GM19324 (cell line): Measurements from ENCODE around the gene FPGS.
"Not testable (repeated sequence)": the region's sequence is repeated elsewhere in the genome, so short reads cannot be mapped to it uniquely, and the experiment has no call there.

ENCODE experiments used
- ATAC-seq: cut with Tn5 transposase; IDR thresholded peaks from one replicate; pipeline ENCODE4 v1.9.1; 2021; ENCODE audit warnings: mild to moderate bottlenecking, moderate library complexity; ENCODE audit not compliant: unreplicated experiment, low FRiP score

Gene FPGS

GRCh38 chr9:127770583-127770904 lies 32.1 kb upstream of the FPGS start:
- ATAC-seq: no peak

- peak; percentile 90 for ATAC-seq
Measured at GRCh38 chr9:127770905-127771569, 31.6 kb upstream of the FPGS start.

DNA sequence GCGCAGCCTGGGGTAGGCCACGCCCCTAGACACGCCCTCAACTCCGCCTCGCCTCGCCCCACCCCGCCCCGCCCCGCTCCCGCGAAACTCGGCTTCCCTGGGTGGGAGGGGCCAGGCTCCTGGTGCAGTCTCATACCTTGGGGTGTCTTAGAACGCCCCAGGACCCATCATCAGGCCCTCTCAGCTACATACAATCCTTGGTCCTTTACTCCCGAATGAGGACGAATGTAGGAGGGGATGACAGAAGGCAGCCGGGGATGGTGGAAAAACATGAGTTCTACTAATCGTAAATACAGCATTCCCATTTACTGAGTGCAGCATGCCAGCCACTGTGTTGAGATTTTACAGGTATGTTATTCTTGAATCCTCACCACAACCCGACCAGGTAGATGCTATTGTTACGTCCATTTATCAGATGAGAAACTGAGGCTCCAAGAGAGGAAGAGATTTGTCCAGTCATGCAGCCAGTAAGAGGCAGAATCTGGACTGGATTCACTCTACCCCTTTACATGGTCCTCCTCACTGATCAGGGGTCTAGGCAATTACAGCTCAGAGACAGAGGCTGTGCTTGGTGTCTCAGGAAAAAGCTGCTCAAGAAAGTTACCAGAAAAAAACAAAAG lies 31.0 kb upstream of the FPGS start:
- no peak for ATAC-seq

GRCh38 chr9:127772603-127773002 lies 30.1 kb upstream of the FPGS start:
- ATAC-seq: no peak

- no peak for ATAC-seq
Measured at GRCh38 chr9:127773272-127773671, 29.4 kb upstream of the FPGS start.

- no peak for ATAC-seq
Measured at GRCh38 chr9:127773981-127774380, 28.7 kb upstream of the FPGS start.

DNA sequence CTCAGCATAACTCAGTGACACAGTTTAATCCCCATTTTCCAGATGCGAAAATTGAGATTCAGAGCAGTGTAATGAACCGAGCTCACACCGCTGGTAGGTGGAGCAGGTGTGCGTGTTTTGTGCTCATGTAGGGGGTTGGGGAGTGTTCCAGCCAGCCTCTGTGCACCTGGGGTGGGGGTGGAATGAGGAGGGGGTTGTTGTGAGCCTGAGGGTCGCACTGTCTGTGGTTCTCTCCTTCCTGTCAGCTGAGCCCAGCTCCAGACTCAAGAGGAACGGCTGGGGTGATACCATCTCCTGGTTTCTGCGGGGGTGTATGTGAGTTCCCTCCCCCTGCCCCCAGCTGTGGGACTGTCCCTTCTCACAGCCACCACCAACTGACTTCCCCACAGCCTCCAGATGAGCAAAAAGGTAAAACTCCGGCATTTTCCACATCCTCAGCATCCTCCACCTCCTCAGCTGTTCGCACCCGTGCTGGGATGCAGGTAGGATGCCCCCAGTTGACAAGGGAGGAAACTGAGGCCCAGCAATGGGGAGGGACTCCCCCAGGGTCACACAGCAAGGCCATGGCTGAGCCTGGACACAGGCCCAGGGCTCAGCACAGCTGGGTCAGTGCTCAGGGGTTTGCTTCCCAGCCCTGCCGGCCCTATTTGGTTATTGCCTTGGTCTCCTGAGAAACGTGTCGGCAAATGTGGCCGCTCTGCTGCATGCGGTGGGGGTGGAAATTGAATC lies 26.3 kb upstream of the FPGS start:
- ATAC-seq: no peak

DNA sequence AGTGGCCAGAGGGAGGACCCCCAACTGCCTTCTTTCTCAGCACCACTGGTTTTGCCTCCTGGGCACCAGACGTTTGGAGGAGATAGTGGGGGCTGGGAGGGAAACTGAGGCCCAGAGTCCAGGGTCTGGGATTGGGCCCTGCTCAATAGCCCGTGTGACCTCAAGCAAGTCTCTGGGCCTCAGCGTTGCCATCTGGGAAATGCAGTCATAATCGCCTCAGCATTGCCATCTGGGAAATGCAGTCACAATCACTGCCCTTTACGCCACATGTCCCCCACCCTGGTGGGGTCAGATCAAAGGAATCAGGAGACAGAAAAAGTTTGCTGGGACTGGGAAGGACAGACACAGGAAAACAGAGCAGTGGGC lies 25.8 kb upstream of the FPGS start:
- ATAC-seq: no peak

- no peak for ATAC-seq
Measured at GRCh38 chr9:127777368-127777980, 25.2 kb upstream of the FPGS start.

DNA sequence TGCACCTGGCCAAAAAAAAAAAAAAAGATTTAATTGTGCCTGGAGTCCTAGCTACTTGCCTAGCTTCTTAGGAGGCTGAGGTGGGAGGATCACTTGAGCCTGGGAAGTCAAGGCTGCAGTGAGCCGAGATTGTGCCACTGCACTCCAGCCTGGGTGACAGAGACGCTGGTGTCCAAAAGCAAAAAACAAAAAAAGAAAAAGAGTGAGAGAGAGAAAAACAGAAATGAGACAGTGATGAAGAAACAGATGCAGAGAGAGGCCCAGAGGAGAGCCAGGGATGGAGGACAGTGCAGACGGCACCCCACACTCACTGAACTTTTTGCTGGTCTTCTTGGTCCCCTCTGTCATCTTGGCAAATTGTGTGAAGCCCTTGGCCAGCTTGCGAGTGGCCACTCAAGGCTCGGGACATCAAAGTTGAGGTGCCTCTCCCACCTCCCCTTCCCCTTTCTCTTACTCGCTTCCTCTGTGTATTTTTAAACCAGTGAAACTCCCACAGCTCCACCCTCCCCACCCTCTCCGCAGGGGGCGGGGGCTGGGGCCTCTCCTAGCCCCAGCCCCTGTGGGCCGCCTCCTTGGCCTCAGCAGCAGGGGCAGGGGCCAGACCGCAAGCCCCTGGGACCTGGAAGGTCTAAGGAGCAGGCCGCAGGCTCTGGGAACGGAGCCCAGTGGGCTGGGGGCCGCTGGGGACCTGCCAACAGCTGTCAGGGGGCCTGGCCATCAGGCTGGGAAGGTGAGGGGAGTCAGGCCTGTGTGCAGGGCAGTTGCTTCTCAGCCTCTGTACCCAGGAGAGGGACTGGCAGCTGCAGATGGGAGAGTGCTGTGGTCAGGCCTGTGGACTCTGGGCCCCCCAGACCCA lies 24.2 kb upstream of the FPGS start, which contains the start of gene SH2D3C:
SH2D3C (minus strand) TSS at position 387 of the 856 bp plus-strand sequence; CDS start at position 348, 39 bp downstream.
- ATAC-seq: peak; percentile 44

DNA sequence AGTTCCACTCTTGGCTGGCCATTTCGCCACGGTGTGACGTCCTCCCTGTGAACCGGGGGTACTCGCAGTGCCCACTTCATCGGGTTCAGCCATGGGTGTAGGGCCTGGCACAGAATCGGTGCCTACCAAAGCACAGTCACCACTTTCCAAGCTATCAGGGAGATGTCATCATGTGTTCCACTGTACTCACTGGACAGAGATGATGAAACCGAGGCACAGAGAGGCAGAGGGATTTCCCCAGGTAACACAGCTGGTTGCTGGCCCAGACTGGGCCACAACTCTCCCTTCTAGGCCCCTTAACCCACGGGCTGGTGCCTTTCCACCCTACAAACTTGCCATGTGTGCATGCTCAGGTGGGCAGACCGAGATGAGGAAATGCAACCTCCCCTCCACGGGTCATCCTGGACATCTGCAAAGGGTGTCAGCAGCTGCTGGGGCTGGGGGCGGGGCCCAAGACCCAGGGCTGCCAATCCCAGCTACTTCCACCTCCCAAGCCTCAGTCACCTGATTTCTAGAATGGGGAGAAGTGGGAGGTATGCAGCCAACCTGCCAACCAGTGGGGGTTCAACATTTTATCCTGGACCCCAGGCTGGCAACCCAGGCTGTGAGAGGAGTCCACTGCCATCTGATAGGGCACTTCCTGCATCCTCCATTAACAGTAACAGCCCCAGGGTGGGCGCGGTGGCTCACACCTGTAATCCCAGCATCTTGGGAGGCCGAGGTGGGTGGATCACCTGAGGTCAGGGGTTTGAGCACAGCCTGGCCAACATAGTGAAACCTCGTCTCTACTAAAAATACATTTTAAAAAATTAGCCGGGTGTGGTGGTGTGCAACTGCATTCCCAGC lies 23.3 kb upstream of the FPGS start:
- peak; percentile 41 for ATAC-seq

DNA sequence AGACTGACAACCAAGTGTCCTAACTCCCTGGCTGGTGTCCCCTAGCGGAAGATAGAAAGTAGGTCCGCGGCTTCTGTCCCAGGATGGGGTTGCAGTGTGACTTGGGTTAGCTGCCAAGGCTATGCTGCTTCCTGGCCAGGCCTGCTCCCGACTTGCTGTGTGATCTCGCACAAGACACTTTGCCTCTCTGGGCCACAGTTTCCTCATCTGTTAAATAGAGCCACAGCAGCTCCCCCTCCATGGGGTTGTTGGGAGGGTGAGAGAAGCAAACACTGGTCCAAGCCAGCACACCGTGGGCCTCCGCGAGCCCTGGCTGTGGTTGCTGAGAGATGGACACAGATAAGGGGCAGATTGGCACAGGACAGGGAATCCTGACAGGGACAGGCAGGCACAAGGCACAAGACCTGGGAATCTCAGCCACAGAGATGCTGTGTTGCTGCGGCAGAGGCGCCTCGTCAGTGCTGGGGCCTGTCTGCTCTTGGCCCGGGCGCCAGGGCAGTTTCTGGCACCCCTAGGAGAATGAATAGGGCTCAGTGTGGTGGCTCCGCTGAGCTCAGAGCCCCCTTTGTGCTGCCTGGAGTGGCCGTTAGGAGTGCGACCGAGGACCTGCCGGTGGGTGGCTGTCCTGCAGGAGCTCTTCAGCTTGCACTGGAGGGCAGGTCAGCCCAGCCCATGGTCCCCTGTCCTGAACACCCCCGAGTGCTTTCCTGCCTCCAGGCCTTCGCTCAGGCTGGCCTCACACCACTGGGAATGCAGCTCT lies 22.4 kb upstream of the FPGS start:
- no peak for ATAC-seq

DNA sequence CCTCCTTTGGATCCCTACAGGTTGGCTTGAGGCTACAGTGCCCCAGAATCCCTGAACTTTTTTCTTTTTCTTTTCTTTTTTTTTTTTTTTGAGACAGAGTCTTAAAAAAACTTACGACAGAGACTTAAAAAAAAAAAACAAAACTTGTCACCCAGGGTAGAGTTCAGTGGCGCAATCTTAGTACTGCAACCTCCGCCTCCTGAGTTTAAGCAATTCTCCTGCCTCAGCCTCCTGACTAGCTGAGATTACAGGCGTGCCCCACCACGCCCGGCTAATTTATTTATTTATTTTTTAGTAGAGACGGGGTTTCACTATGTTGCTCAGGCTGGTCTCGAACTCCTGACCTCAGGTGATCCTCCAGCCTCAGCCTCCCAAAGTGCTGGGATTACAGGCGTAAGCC lies 21.8 kb upstream of the FPGS start:
- ATAC-seq: not testable (repeated sequence)

DNA sequence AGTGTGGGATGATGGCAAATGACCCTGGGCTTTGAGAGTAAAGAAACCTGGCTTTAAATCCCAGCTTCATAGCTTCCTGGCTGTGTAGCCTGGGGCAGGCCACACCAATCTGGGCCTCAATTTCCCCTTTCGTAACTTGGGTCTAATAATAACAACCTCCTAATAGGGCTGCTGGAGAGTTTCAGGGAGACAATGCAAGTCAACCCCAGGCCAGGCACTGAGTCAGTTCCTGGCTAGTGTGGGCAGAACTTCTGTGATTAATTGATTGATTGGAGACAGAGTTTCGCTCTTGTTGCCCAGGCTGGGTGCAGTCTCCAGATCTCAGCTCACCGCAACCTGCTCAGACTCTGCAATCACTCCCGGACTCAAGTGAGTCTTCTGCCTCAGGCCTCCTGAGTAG lies 20.9 kb upstream of the FPGS start:
- ATAC-seq: no peak

DNA sequence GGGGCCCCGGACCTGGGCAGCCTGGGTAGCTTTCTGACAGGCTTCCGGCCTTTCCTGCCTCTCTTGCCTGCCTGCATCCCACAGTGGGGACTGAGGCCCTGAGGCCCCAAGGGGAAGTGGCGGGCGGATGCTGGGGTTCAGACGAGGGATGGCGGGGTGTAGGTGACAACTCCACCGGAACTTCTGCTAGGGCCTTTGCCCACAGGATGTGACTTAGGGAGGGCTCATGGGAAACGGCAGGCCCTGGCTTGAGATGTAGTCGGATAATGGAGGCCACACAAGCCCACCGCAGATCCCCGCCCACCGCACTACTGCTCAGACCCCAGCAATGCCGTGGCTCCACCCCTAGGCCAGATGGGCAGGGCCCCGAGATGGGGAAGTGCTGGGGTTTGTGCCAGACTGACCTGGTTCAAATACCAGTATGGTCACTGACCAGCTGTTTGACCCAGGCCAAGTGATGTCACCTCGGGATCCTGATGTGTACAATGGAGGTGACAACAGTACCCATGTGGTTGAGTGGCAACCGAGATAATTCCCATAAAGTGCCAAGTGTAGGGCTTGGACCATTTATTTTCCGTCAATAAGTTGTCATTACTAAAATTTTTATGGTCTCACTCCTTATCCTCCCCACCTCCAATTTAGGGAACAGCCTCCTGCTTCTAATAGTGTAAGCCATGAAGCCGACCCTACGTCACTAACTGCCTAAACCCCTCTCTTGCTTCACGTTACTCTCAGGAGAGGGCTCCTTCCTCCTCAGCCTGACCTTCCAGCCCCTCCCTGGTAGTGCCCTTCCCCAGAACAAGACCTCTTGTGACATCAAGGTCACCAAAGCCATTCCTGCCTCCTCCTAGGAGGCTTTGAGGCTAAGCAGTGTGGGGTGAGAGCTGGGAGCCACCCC lies 19.3 kb upstream of the FPGS start:
- no peak for ATAC-seq

- ATAC-seq: peak; percentile 60
Measured at GRCh38 chr9:127785023-127785932, 17.4 kb upstream of the FPGS start.
